A549 (cell line): ENCODE measurements around the gene CREB1. TPM values are rescaled to one million over a fixed set of nuclear protein-coding genes. Genes with fewer than 3 reads are reported as not detected.

Source experiments
- ATAC-seq, 2 experiments: fragments of 200-7000 bp in 1 of 2; fragments of >200 bp in 1 of 2; cut with Nextera tagmentation in 1 of 2; cut with Tn5 transposase in 1 of 2; 3 replicates each; pipeline versions ENCODE4 v1.8.0 to v1.9.1; 2018 to 2020; ENCODE audit warnings: mild to moderate bottlenecking in 1 of 2, moderate library complexity in 1 of 2
- CTCF ChIA-PET: fragments of 300-600 bp; sonication (Branson Sonifier 250); formaldehyde crosslinking; extraction: SDS; loops from one replicate; lab custom pipeline; 2021; ENCODE audit warnings: antibody characterized with exemption, inconsistent platforms; lab: Yijun Ruan, JAX
- POLR2A ChIA-PET: fragments of 350-600 bp; formaldehyde crosslinking; extraction: SDS; loops from one replicate; lab custom pipeline; 2021; ENCODE audit warnings: antibody characterized with exemption, inconsistent platforms; lab: Yijun Ruan, JAX
- DNase-seq, 2 experiments: peaks; one replicate each; pipeline versions ENCODE4 v3.0.0 to v3.0.0-alpha.2; 2011 to 2016; ENCODE audit warnings: low read depth in 1 of 2, low spot score in 1 of 2
- FAIRE-seq: peaks from 2 replicates; lab custom pipeline; 2011; peaks lifted over from hg19 to GRCh38; lab: Jason Lieb, UNC
- H3K27ac ChIP-seq, 2 experiments: fragments of >200 bp; sonication (Bioruptor Twin); formaldehyde crosslinking; 3 replicates each; pipeline ENCODE4 v1.5.1; 2016 to 2017
- H3K4me1 ChIP-seq: fragments of >200 bp; sonication (Bioruptor Twin); formaldehyde crosslinking; 3 replicates; pipeline ENCODE4 v1.6.1; 2016
- H3K4me2 ChIP-seq: fragments of >200 bp; sonication (Bioruptor Twin); formaldehyde crosslinking; 3 replicates; pipeline ENCODE4 v1.6.1; 2016
- H3K4me3 ChIP-seq: fragments of >200 bp; sonication (Bioruptor Twin); formaldehyde crosslinking; 3 replicates; pipeline ENCODE4 v1.5.1; 2016
- H3K9me3 ChIP-seq: fragments of >200 bp; sonication (Bioruptor Twin); formaldehyde crosslinking; 3 replicates; pipeline ENCODE4 v1.6.1; 2016
- BHLHE40 ChIP-seq: IDR thresholded peaks from 2 replicates; pipeline ENCODE4 v1.6.1; 2012; ENCODE audit warnings: low read depth, low read length, inconsistent platforms
- CBX2 ChIP-seq: fragments of 200-600 bp; sonication (generic); IDR thresholded peaks from 2 replicates; pipeline ENCODE4 v1.6.1; 2016; ENCODE audit warnings: low read depth, mild to moderate bottlenecking, borderline replicate concordance
- CEBPB ChIP-seq, 2 experiments: fragments of >200 bp in 1 of 2; sonication (Bioruptor Twin) in 1 of 2; formaldehyde crosslinking in 1 of 2; IDR thresholded peaks; 2 replicates each; pipeline ENCODE4 v1.6.1; 2012 to 2016
- CHD4 ChIP-seq: fragments of 200-600 bp; sonication (generic); IDR thresholded peaks from 2 replicates; pipeline ENCODE4 v1.6.1; 2016; ENCODE audit warnings: antibody characterized with exemption, mild to moderate bottlenecking, borderline replicate concordance
- CTCF ChIP-seq: fragments of >200 bp; sonication (Bioruptor Twin); formaldehyde crosslinking; IDR thresholded peaks from 3 replicates; pipeline ENCODE4 v1.5.1; 2016
- EP300 ChIP-seq, 2 experiments: fragments of >200 bp; sonication (Bioruptor Twin); formaldehyde crosslinking; IDR thresholded peaks; 2 replicates in 1 of 2; 3 replicates in 1 of 2; pipeline ENCODE4 v1.6.1; 2016 to 2017
- ESRRA ChIP-seq: fragments of 150-350 bp; IDR thresholded peaks from 2 replicates; pipeline ENCODE4 v1.6.1; 2014; ENCODE audit warnings: mild to moderate bottlenecking, low read length, borderline replicate concordance
- JUN ChIP-seq, 2 experiments: fragments of >200 bp; sonication (Bioruptor Twin); formaldehyde crosslinking; IDR thresholded peaks; 2 replicates in 1 of 2; 3 replicates in 1 of 2; pipeline ENCODE4 v1.6.1; 2016 to 2017
- JUNB ChIP-seq: fragments of >200 bp; sonication (Bioruptor Twin); formaldehyde crosslinking; IDR thresholded peaks from 2 replicates; pipeline ENCODE4 v1.6.1; 2016
- KDM5A ChIP-seq: fragments of 200-600 bp; sonication (generic); IDR thresholded peaks from 2 replicates; pipeline ENCODE4 v1.6.1; 2016; ENCODE audit warnings: antibody characterized with exemption, mild to moderate bottlenecking
- NFE2L2 ChIP-seq: fragments of 150-350 bp; conservative IDR thresholded peaks from 2 replicates; pipeline ENCODE4 v1.6.1; 2014; ENCODE audit warnings: low read length
- PHF8 ChIP-seq: fragments of 200-600 bp; sonication (generic); IDR thresholded peaks from 2 replicates; pipeline ENCODE4 v1.6.1; 2016; ENCODE audit warnings: low read depth, mild to moderate bottlenecking, antibody characterized with exemption, moderate library complexity, borderline replicate concordance
- RAD21 ChIP-seq, 2 experiments: fragments of >200 bp in 1 of 2; sonication (Bioruptor Twin) in 1 of 2; formaldehyde crosslinking in 1 of 2; IDR thresholded peaks in 1 of 2; conservative IDR thresholded peaks in 1 of 2; 2 replicates in 1 of 2; 3 replicates in 1 of 2; pipeline ENCODE4 v1.6.1; 2012 to 2018; ENCODE audit warnings: inconsistent platforms in 1 of 2
- RCOR1 ChIP-seq: fragments of 150-350 bp; IDR thresholded peaks from 2 replicates; pipeline ENCODE4 v1.6.1; 2014; ENCODE audit warnings: antibody characterized with exemption, low read length, low read depth
- RNF2 ChIP-seq: fragments of 200-600 bp; sonication (generic); IDR thresholded peaks from 2 replicates; pipeline ENCODE4 v1.6.1; 2016; ENCODE audit warnings: low read depth, mild to moderate bottlenecking, antibody characterized with exemption, moderate library complexity, borderline replicate concordance
- SREBF2 ChIP-seq: fragments of 450-650 bp; IDR thresholded peaks from 2 replicates; pipeline ENCODE4 v1.6.1; 2014; ENCODE audit warnings: mild to moderate bottlenecking, moderate library complexity
- TP53 ChIP-seq: fragments of 250-450 bp; sonication (Bioruptor Pico); IDR thresholded peaks from 2 replicates; pipeline ENCODE4 v1.5.0; 2021; ENCODE audit warnings: mild to moderate bottlenecking, moderate library complexity
- ZC3H11A ChIP-seq: fragments of 450-650 bp; IDR thresholded peaks from 2 replicates; pipeline ENCODE4 v1.6.1; 2014; ENCODE audit warnings: antibody characterized with exemption, mild to moderate bottlenecking
- ZFP36 ChIP-seq: fragments of 450-650 bp; IDR thresholded peaks from 2 replicates; pipeline ENCODE4 v1.6.1; 2014; ENCODE audit warnings: borderline replicate concordance; ENCODE audit not compliant: partially characterized antibody
- WGBS: methylation state at CpG from one replicate; pipeline ENCODE4 v1.1.6; 2017; ENCODE audit errors: missing lambda C conversion rate; 5-methylcytosine and 5-hydroxymethylcytosine counted together
- polyA plus RNA-seq, 4 experiments: library from polyadenylated mRNA; depleted of rRNA in 3 of 4; stranded (reverse); fragments of >200 nt; fragmentation: RNase III in 1 of 4; extraction: RNeasy Plus Mini Kit Qiagen cat#74134 plus additional on column Dnase treatment in 1 of 4; gene quantifications; 2 replicates in 3 of 4; 3 replicates in 1 of 4; pipeline ENCODE4 v1.2.3, GENCODE V29; 2011 to 2017
- TF ChIP-seq, protein P1 (sequence below): fragments of >200 bp; sonication (Bioruptor Twin); formaldehyde crosslinking; IDR thresholded peaks from 2 replicates; pipeline ENCODE4 v1.6.1; 2016
- TF ChIP-seq, protein P2 (sequence below): fragments of 200-600 bp; sonication (generic); IDR thresholded peaks from 2 replicates; pipeline ENCODE4 v1.6.1; 2016; ENCODE audit warnings: antibody characterized with exemption, mild to moderate bottlenecking, moderate library complexity
- TF ChIP-seq, protein P3 (sequence below): IDR thresholded peaks from 2 replicates; pipeline ENCODE4 v1.6.1; 2012
- TF ChIP-seq, protein P4 (sequence below): fragments of 250-450 bp; sonication (Bioruptor Pico); IDR thresholded peaks from 2 replicates; pipeline ENCODE4 v1.5.0; 2021; ENCODE audit warnings: mild to moderate bottlenecking, moderate library complexity, borderline replicate concordance

Gene CREB1
- polyA plus RNA-seq, 2 of the 4 experiments (the other 2 are of a cell fraction), result 14.3 to 42.5 TPM

GRCh38 chr2:207489251-207489650 is 40.5 kb upstream of the CREB1 start:
- no peak for ATAC-seq
- no peak for DNase-seq
- H3K4me1 ChIP-seq, result peaks cover 11% of the 10 kb centered on the region
- H3K27ac ChIP-seq, result no peak overlapping the region
- WGBS, result 100% methylated on average over 1 of the region's 4 CpGs
- no peak for TF ChIP-seq NFE2L2
- TF ChIP-seq, protein P1, sequence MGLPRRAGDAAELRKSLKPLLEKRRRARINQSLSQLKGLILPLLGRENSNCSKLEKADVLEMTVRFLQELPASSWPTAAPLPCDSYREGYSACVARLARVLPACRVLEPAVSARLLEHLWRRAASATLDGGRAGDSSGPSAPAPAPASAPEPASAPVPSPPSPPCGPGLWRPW, result no peak
- TF ChIP-seq JUN (IDR thresholded peaks at IDR 0.05), result no peak
- TF ChIP-seq PHF8, result no peak
- no peak for TF ChIP-seq RNF2
- no peak for TF ChIP-seq CTCF
- TF ChIP-seq ESRRA, result no peak
- no peaks in the 10 kb centered on the region for H3K9me3 ChIP-seq
- CTCF ChIA-PET, result no interaction called here
- POLR2A ChIA-PET, result no interaction called here
- no peak overlapping the region for H3K4me2 ChIP-seq
- no peak for FAIRE-seq
- no peak overlapping the region for H3K4me3 ChIP-seq

DNA sequence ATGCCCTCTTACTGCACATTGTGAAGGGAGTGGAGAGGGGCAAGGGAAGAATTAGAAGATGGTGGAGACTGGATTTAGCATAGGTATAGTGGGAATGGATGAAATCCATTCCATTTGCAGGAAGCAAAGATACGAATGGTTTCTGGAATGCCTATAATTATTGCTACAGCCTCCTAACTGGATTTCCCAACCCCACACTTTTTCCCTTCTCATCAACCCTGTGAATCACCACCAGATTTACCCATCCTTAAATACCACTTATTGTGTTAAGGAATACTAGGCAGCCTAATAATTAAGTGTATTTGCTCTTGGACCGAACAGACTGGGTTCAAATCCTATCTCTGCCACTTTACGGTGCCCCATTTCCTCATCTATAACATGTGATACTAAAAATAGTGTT is 39.3 kb upstream of the CREB1 start:
- no peak for FAIRE-seq
- ChIA-PET POLR2A (no interaction called here), CTCF (interaction anchor here (0.9 kb wide), 1 partner anchor 135 kb away, joined by 3 read pairs; no protein-coding TSS in a partner anchor)
- no peak overlapping the region for H3K4me2 ChIP-seq
- no peak for DNase-seq
- H3K4me1 ChIP-seq, result peaks cover 11% of the 10 kb centered on the region
- no peaks in the 10 kb centered on the region for H3K9me3 ChIP-seq
- no peak overlapping the region for H3K27ac ChIP-seq
- ATAC-seq, result no peak
- WGBS, result 100% methylated on average over 3 of the region's 3 CpGs
- no peak overlapping the region for H3K4me3 ChIP-seq
- TF ChIP-seq JUNB, result no peak
- TF ChIP-seq, protein P2, sequence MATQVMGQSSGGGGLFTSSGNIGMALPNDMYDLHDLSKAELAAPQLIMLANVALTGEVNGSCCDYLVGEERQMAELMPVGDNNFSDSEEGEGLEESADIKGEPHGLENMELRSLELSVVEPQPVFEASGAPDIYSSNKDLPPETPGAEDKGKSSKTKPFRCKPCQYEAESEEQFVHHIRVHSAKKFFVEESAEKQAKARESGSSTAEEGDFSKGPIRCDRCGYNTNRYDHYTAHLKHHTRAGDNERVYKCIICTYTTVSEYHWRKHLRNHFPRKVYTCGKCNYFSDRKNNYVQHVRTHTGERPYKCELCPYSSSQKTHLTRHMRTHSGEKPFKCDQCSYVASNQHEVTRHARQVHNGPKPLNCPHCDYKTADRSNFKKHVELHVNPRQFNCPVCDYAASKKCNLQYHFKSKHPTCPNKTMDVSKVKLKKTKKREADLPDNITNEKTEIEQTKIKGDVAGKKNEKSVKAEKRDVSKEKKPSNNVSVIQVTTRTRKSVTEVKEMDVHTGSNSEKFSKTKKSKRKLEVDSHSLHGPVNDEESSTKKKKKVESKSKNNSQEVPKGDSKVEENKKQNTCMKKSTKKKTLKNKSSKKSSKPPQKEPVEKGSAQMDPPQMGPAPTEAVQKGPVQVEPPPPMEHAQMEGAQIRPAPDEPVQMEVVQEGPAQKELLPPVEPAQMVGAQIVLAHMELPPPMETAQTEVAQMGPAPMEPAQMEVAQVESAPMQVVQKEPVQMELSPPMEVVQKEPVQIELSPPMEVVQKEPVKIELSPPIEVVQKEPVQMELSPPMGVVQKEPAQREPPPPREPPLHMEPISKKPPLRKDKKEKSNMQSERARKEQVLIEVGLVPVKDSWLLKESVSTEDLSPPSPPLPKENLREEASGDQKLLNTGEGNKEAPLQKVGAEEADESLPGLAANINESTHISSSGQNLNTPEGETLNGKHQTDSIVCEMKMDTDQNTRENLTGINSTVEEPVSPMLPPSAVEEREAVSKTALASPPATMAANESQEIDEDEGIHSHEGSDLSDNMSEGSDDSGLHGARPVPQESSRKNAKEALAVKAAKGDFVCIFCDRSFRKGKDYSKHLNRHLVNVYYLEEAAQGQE, result no peak
- TF ChIP-seq RCOR1, result no peak
- no peak for TF ChIP-seq TP53 (CRISPR knock-in tag)
- TF ChIP-seq ESRRA, result no peak
- TF ChIP-seq EP300 (IDR thresholded peaks at IDR 0.05), result no peak
- TF ChIP-seq, protein P3, sequence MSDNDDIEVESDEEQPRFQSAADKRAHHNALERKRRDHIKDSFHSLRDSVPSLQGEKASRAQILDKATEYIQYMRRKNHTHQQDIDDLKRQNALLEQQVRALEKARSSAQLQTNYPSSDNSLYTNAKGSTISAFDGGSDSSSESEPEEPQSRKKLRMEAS, result no peak
- TF ChIP-seq CEBPB (IDR thresholded peaks at IDR 0.05), result no peak
- TF ChIP-seq BHLHE40, result no peak
- no peak for TF ChIP-seq SREBF2
- no peak for TF ChIP-seq CBX2
- TF ChIP-seq, protein P4, sequence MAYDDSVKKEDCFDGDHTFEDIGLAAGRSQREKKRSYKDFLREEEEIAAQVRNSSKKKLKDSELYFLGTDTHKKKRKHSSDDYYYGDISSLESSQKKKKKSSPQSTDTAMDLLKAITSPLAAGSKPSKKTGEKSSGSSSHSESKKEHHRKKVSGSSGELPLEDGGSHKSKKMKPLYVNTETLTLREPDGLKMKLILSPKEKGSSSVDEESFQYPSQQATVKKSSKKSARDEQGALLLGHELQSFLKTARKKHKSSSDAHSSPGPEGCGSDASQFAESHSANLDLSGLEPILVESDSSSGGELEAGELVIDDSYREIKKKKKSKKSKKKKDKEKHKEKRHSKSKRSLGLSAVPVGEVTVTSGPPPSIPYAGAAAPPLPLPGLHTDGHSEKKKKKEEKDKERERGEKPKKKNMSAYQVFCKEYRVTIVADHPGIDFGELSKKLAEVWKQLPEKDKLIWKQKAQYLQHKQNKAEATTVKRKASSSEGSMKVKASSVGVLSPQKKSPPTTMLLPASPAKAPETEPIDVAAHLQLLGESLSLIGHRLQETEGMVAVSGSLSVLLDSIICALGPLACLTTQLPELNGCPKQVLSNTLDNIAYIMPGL (CRISPR knock-in tag), result no peak
- TF ChIP-seq CHD4, result no peak
- TF ChIP-seq PHF8, result no peak
- no peak for TF ChIP-seq ZC3H11A
- no peak for TF ChIP-seq ZFP36
- no peak for TF ChIP-seq KDM5A
- no peak for TF ChIP-seq RAD21 (conservative IDR thresholded peaks at IDR 0.05 in 1 of 2, IDR thresholded peaks at IDR 0.05 in 1 of 2)
